Rectal smooth muscle tissue (tissue), 1 donor: ENCODE data around the gene TAS2R46.
"Not testable (repeated sequence)": the region's sequence is repeated elsewhere in the genome, so short reads cannot be mapped to it uniquely, and the experiment has no call there.

Source experiments
- H3K27ac ChIP-seq: one replicate; pipeline ENCODE4 v1.7.0; 2013; ENCODE audit warnings: low read depth, low read length, inconsistent platforms
- H3K27me3 ChIP-seq: one replicate; pipeline ENCODE4 v1.7.0; 2013; ENCODE audit warnings: low read length; ENCODE audit not compliant: control insufficient read depth, insufficient read depth
- H3K36me3 ChIP-seq: one replicate; pipeline ENCODE4 v1.7.0; 2013; ENCODE audit warnings: low read length; ENCODE audit not compliant: control insufficient read depth, insufficient read depth
- H3K4me1 ChIP-seq: one replicate; pipeline ENCODE4 v1.7.0; 2013; ENCODE audit warnings: low read length; ENCODE audit not compliant: control insufficient read depth, insufficient read depth
- H3K4me3 ChIP-seq: one replicate; pipeline ENCODE4 v1.7.0; 2013; ENCODE audit warnings: low read length
- H3K9ac ChIP-seq: one replicate; pipeline ENCODE4 v1.7.0; 2013; ENCODE audit warnings: low read length

TAS2R46 gene

GRCh38 chr12:11071414-11071813 lies 9.3 kb upstream of the TAS2R46 start:
- Histone ChIP-seq H3K27me3 (no peaks in the 10 kb centered on the region), H3K4me1 (no peaks in the 10 kb centered on the region)

GRCh38 chr12:11070999-11071398 lies 8.9 kb upstream of the TAS2R46 start:
- Histone ChIP-seq H3K4me3 (no peak overlapping the region), H3K9ac (no peak overlapping the region), H3K36me3 (no peaks in the 10 kb centered on the region), H3K4me1 (no peaks in the 10 kb centered on the region), H3K27ac (no peak overlapping the region), H3K27me3 (no peaks in the 10 kb centered on the region)

More at GRCh38 chr12:11071414-11071813, 9.3 kb upstream of the TAS2R46 start:
- no peak overlapping the region for H3K9ac ChIP-seq
- no peaks in the 10 kb centered on the region for H3K36me3 ChIP-seq
- no peak overlapping the region for H3K27ac ChIP-seq
- no peak overlapping the region for H3K4me3 ChIP-seq

GRCh38 chr12:11069854-11070365 lies 7.8 kb upstream of the TAS2R46 start:
- Histone ChIP-seq H3K36me3 (no peaks in the 10 kb centered on the region), H3K4me3 (no peak overlapping the region), H3K9ac (no peak overlapping the region), H3K27ac (no peak overlapping the region), H3K27me3 (no peaks in the 10 kb centered on the region), H3K4me1 (no peaks in the 10 kb centered on the region)

GRCh38 chr12:11067514-11067913 lies 5.4 kb upstream of the TAS2R46 start:
- Histone ChIP-seq H3K27ac (no peak overlapping the region), H3K4me3 (no peak overlapping the region), H3K27me3 (no peaks in the 10 kb centered on the region), H3K4me1 (no peaks in the 10 kb centered on the region), H3K36me3 (no peaks in the 10 kb centered on the region), H3K9ac (no peak overlapping the region)

GRCh38 chr12:11059784-11060183 lies 2.3 kb downstream of the TAS2R46 start:
- Histone ChIP-seq H3K36me3 (no peaks in the 10 kb centered on the region), H3K4me1 (no peaks in the 10 kb centered on the region), H3K27ac (no peak overlapping the region), H3K9ac (no peak overlapping the region), H3K27me3 (no peaks in the 10 kb centered on the region), H3K4me3 (no peak overlapping the region)

GRCh38 chr12:11059041-11059440 lies 3.1 kb downstream of the TAS2R46 start:
- Histone ChIP-seq H3K4me1 (no peaks in the 10 kb centered on the region), H3K27me3 (no peaks in the 10 kb centered on the region), H3K9ac (no peak overlapping the region), H3K4me3 (no peak overlapping the region), H3K36me3 (no peaks in the 10 kb centered on the region), H3K27ac (no peak overlapping the region)

GRCh38 chr12:11055306-11055705 lies 6.8 kb downstream of the TAS2R46 start:
- H3K4me1 ChIP-seq, result no peaks in the 10 kb centered on the region
- no peak overlapping the region for H3K27ac ChIP-seq
- no peaks in the 10 kb centered on the region for H3K36me3 ChIP-seq
- H3K27me3 ChIP-seq, result no peaks in the 10 kb centered on the region
- no peak overlapping the region for H3K9ac ChIP-seq
- H3K4me3 ChIP-seq, result no peak overlapping the region

GRCh38 chr12:11049806-11050531 lies 12.1 kb downstream of the TAS2R46 start:
- not testable (repeated sequence) for H3K9ac ChIP-seq, H3K4me1 ChIP-seq, H3K27me3 ChIP-seq, H3K36me3 ChIP-seq, H3K27ac ChIP-seq, H3K4me3 ChIP-seq

- H3K9ac ChIP-seq, H3K27ac ChIP-seq, H3K4me1 ChIP-seq, H3K4me3 ChIP-seq, H3K27me3 ChIP-seq, H3K36me3 ChIP-seq: not testable (repeated sequence)
Measured at GRCh38 chr12:11041366-11041765, 20.7 kb downstream of the TAS2R46 start.

GRCh38 chr12:11040162-11040561 lies 21.9 kb downstream of the TAS2R46 start:
- Histone ChIP-seq H3K36me3 (no peaks in the 10 kb centered on the region), H3K27me3 (no peaks in the 10 kb centered on the region), H3K4me1 (no peaks in the 10 kb centered on the region), H3K4me3 (no peak overlapping the region), H3K27ac (no peak overlapping the region), H3K9ac (no peak overlapping the region)

- Histone ChIP-seq H3K27me3 (no peaks in the 10 kb centered on the region), H3K4me3 (no peak overlapping the region), H3K27ac (no peak overlapping the region), H3K4me1 (no peaks in the 10 kb centered on the region), H3K36me3 (no peaks in the 10 kb centered on the region), H3K9ac (no peak overlapping the region)
Measured at GRCh38 chr12:11039171-11039570, 22.9 kb downstream of the TAS2R46 start.

GRCh38 chr12:11033959-11034358 lies 28.1 kb downstream of the TAS2R46 start:
- H3K9ac ChIP-seq, H3K27me3 ChIP-seq, H3K27ac ChIP-seq, H3K36me3 ChIP-seq, H3K4me1 ChIP-seq, H3K4me3 ChIP-seq: not testable (repeated sequence)

GRCh38 chr12:11031307-11031706 lies 30.8 kb downstream of the TAS2R46 start, which contains the start of gene TAS2R31:
TSS of gene TAS2R31 (minus strand) at chr12:11031407. CDS start at chr12:11031335, 72 bp downstream.
- H3K36me3 ChIP-seq, result no peaks in the 10 kb centered on the region
- H3K9ac ChIP-seq, result no peak within 1 kb of the TSS
- no peaks in the 10 kb centered on the region for H3K4me1 ChIP-seq
- no peak within 1 kb of the TSS for H3K4me3 ChIP-seq
- no peaks in the 10 kb centered on the region for H3K27me3 ChIP-seq
- H3K27ac ChIP-seq, result no peak within 1 kb of the TSS
